ENCODE measurements around the gene CRYBG1. TPM values are rescaled to one million over a fixed set of nuclear protein-coding genes. Genes with fewer than 3 reads are reported as not detected.

The CRYBG1 gene
- total and polyA plus RNA-seq, 2 donors (not counting 3 experiments of a cell fraction or from before 2014, with no cell fraction given) = 4.1 to 30.1 TPM

GRCh38 chr6:106513808-106514582 lies 153.5 kb downstream of the CRYBG1 start:
- H3K27me3 ChIP-seq (ENCODE audit: control insufficient read depth in 2 of 2, insufficient read depth in 2 of 2, low read length in 2 of 2) = peaks cover 16 to 24% of the 10 kb centered on the region in 2 experiments
- H3K9me3 ChIP-seq (replicated peaks; ENCODE audit: control insufficient read depth, insufficient read depth, low read length) = no peaks in the 10 kb centered on the region
- H3K4me3 ChIP-seq (replicated peaks in 1 of 3; ENCODE audit: insufficient read depth in 1 of 3, low read depth in 1 of 3, low read length in 3 of 3) = peak overlapping the region in 2 of 3 experiments; percentile 70 to 78
- no peak overlapping the region for H3K27ac ChIP-seq (ENCODE audit: insufficient read depth, low read depth, low read length)
- BruUV-seq (replicated peaks) = no TSS peak
- FAIRE-seq = no peak
- ChIA-PET CTCF (interaction anchor here (1.2 to 6.9 kb wide), 8 partner anchors 8 to 483 kb away, joined by 3 to 62 read pairs (median 16); no protein-coding TSS in a partner anchor), POLR2A (interaction anchor here (0.9 kb wide), 1 partner anchor 10 kb away, joined by 6 read pairs; no protein-coding TSS in a partner anchor)
- H3K36me3 ChIP-seq (ENCODE audit: control insufficient read depth in 2 of 2, extremely low read depth in 1 of 2, insufficient read depth in 2 of 2, low read length in 2 of 2) = no peaks in the 10 kb centered on the region
- H3K79me2 ChIP-seq (ENCODE audit: control insufficient read depth, insufficient read depth, low read length) = no peaks in the 10 kb centered on the region
- H3K4me1 ChIP-seq (ENCODE audit: control insufficient read depth, extremely low read depth, insufficient read depth, low read length) = peaks cover 33% of the 10 kb centered on the region
- DNase-seq (ENCODE audit: low read depth, low spot score) = peak; percentile 66
- intact Hi-C loops (cut with micrococcal nuclease) = loop anchor here (1.0 to 5.0 kb wide), 3 partner anchors 11 to 522 kb away; partner anchors contain the start of genes QRSL1 and RTN4IP1
- H3K9me1 ChIP-seq (replicated peaks; ENCODE audit: control insufficient read depth, extremely low read depth, insufficient read depth, low read length) = no peaks in the 10 kb centered on the region
- dilution Hi-C loops (cut with MboI; ENCODE audit: extremely low pct_ligation_motif_present, low sequenced_read_pairs) = no loop called here
- H3K9ac ChIP-seq (replicated peaks; ENCODE audit: extremely low read depth, insufficient read depth, low read length) = no peak overlapping the region
- no peak overlapping the region for H2AFZ ChIP-seq (ENCODE audit: low read depth, low read length)
- TF ChIP-seq, protein P1, sequence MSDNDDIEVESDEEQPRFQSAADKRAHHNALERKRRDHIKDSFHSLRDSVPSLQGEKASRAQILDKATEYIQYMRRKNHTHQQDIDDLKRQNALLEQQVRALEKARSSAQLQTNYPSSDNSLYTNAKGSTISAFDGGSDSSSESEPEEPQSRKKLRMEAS (IDR thresholded peaks at IDR 0.05; ENCODE audit: insufficient read depth, insufficient read length) = no peak
- TF ChIP-seq POLR2AphosphoS5 (IDR thresholded peaks at IDR 0.05; ENCODE audit: insufficient read depth, low read depth, low read length) (no peak), GATA2 (IDR thresholded peaks at IDR 0.05; ENCODE audit: insufficient read depth, insufficient read length, low read depth, low read length) (no peak), POLR2A (IDR thresholded peaks at IDR 0.05; ENCODE audit: low read depth, low read length) (no peak), EZH2 (IDR thresholded peaks at IDR 0.05; ENCODE audit: borderline replicate concordance, low read depth, low read length, severe bottlenecking) (no peak), FOS (IDR thresholded peaks at IDR 0.05; ENCODE audit: borderline replicate concordance, insufficient read depth, low read length) (no peak), JUN (IDR thresholded peaks at IDR 0.05; ENCODE audit: borderline replicate concordance, insufficient read depth, insufficient read length, low read depth) (no peak), MYC (IDR thresholded peaks at IDR 0.05; ENCODE audit: low read depth, low read length) (no peak)
- TF ChIP-seq, protein P2, sequence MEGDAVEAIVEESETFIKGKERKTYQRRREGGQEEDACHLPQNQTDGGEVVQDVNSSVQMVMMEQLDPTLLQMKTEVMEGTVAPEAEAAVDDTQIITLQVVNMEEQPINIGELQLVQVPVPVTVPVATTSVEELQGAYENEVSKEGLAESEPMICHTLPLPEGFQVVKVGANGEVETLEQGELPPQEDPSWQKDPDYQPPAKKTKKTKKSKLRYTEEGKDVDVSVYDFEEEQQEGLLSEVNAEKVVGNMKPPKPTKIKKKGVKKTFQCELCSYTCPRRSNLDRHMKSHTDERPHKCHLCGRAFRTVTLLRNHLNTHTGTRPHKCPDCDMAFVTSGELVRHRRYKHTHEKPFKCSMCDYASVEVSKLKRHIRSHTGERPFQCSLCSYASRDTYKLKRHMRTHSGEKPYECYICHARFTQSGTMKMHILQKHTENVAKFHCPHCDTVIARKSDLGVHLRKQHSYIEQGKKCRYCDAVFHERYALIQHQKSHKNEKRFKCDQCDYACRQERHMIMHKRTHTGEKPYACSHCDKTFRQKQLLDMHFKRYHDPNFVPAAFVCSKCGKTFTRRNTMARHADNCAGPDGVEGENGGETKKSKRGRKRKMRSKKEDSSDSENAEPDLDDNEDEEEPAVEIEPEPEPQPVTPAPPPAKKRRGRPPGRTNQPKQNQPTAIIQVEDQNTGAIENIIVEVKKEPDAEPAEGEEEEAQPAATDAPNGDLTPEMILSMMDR (IDR thresholded peaks at IDR 0.05; ENCODE audit: extremely low read depth in 1 of 2, insufficient read depth in 1 of 2, low read depth in 1 of 2, low read length in 2 of 2) = no peak
- H4K20me1 ChIP-seq (replicated peaks; ENCODE audit: control insufficient read depth, extremely low read depth, insufficient read depth, low read length) = no peaks in the 10 kb centered on the region
- H3K4me2 ChIP-seq (ENCODE audit: insufficient read depth, low read length) = peak overlapping the region; percentile 77
